Prostate gland (tissue), 2 donors: Measurements from ENCODE around the gene CAB39. TPM values are rescaled to one million over a fixed set of nuclear protein-coding genes. Genes with fewer than 3 reads are reported as not detected.

Source experiments
- DNase-seq: peaks from one replicate; pipeline ENCODE4 v3.0.0-alpha.2; 2019; ENCODE audit warnings: low spot score
- H3K27ac ChIP-seq, 2 donors: fragments of 200-600 bp; sonication (generic); 2 replicates each; pipeline ENCODE4 v1.5.1; 2017 to 2019
- H3K27me3 ChIP-seq: fragments of 200-600 bp; sonication (generic); replicated peaks from 2 replicates; pipeline ENCODE4 v1.5.1; 2019; ENCODE audit not compliant: insufficient read depth
- H3K36me3 ChIP-seq, 2 donors: fragments of 200-600 bp; sonication (generic); 1 replicate in 1 of 2; 2 replicates in 1 of 2; pipeline versions ENCODE4 v1.5.1 to v1.8.1; 2017 to 2019
- H3K4me1 ChIP-seq: fragments of 200-600 bp; sonication (generic); replicated peaks from 2 replicates; pipeline ENCODE4 v1.5.1; 2019
- H3K4me3 ChIP-seq, 2 donors: fragments of 200-600 bp; sonication (generic); 2 replicates each; pipeline ENCODE4 v1.5.1; 2017 to 2019
- H3K9me3 ChIP-seq: fragments of 200-600 bp; sonication (generic); 2 replicates; pipeline ENCODE4 v1.5.1; 2017
- CTCF ChIP-seq, 4 experiments: fragments of 200-600 bp in 2 of 4; fragments of 450-650 bp in 2 of 4; sonication (generic) in 2 of 4; IDR thresholded peaks; 1 replicate in 3 of 4; 2 replicates in 1 of 4; pipeline ENCODE4 v1.5.1; 2016 to 2019; ENCODE audit warnings: antibody characterized with exemption in 4 of 4, mild to moderate bottlenecking in 2 of 4, moderate library complexity in 2 of 4
- POLR2A ChIP-seq: fragments of 450-650 bp; IDR thresholded peaks from one replicate; pipeline ENCODE4 v1.6.1; 2016; ENCODE audit warnings: antibody characterized with exemption, mild to moderate bottlenecking
- POLR2AphosphoS5 ChIP-seq: sonication (generic); formaldehyde crosslinking; IDR thresholded peaks from one replicate; pipeline ENCODE4 v1.6.1; 2017; ENCODE audit warnings: antibody characterized with exemption
- WGBS: methylation state at CpG from one replicate; pipeline ENCODE4 v1.1.5; 2018; 5-methylcytosine and 5-hydroxymethylcytosine counted together
- intact Hi-C: fragments of 100-400 bp; cut with DNase I; formaldehyde crosslinking; loops from one replicate; pipeline ENCODE4 v1.14.2; 2022
- total RNA-seq, 2 donors: library from RNA; depleted of rRNA; stranded (reverse); fragments of >200 nt; gene quantifications; one replicate each; pipeline ENCODE4 v1.1.0, GENCODE V29; 2016

Gene CAB39
- total RNA-seq, 2 donors from 2014 or later, result 75.4 to 105 TPM

GRCh38 chr2:230765611-230766300 lies 53.1 kb downstream of the CAB39 start:
- no peak for TF ChIP-seq POLR2AphosphoS5
- no peak for TF ChIP-seq POLR2A
- TF ChIP-seq CTCF (IDR thresholded peaks at IDR 0.05), result no peak
- 79% methylated on average over 4 of the region's 4 CpGs for WGBS
- intact Hi-C loops, result no loop called here

DNA sequence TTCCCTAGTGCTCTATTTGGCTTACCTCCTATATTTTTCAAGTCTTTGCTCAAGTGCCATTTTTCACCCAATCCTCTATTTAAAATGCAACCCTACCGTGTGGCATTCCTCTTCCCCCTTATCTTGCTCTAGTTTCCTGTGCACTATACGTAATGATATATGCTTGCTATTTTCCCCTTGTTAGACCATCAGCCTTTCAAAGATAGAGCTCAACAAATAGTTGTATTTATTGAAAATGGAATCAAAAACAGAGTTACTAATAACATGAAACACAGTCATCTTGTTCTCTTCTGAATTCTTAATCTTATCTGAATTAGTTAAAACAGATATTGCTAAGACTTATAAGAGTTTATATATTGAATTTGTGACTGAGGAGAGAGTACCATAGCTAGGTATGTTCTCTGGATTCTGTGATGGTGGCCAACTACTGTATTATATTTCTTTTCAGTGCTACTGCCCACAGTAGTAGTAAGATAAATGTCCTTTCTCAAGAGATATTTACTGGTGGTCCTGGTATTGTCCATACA lies 55.3 kb downstream of the CAB39 start:
- no peak for DNase-seq
- Histone ChIP-seq H3K36me3 (no peaks in the 10 kb centered on the region), H3K4me1 (no peaks in the 10 kb centered on the region), H3K27ac (no peak overlapping the region), H3K27me3 (no peaks in the 10 kb centered on the region), H3K4me3 (no peak overlapping the region), H3K9me3 (no peaks in the 10 kb centered on the region)
- 96% methylated on average over 2 of the region's 2 CpGs for WGBS
- intact Hi-C loops, result no loop called here
- no peak for TF ChIP-seq POLR2A
- TF ChIP-seq CTCF (IDR thresholded peaks at IDR 0.05), result no peak

More at GRCh38 chr2:230765611-230766300, 53.1 kb downstream of the CAB39 start:
- H3K9me3 ChIP-seq, result no peaks in the 10 kb centered on the region
- H3K4me1 ChIP-seq, result no peaks in the 10 kb centered on the region
- DNase-seq, result no peak
- H3K27me3 ChIP-seq, result no peaks in the 10 kb centered on the region
- H3K4me3 ChIP-seq, result no peak overlapping the region
- H3K27ac ChIP-seq, result no peak overlapping the region
- no peaks in the 10 kb centered on the region for H3K36me3 ChIP-seq

GRCh38 chr2:230770804-230771203 lies 58.2 kb downstream of the CAB39 start:
- no peak for DNase-seq
- TF ChIP-seq POLR2A, result no peak
- no peak for TF ChIP-seq POLR2AphosphoS5
- no peak for TF ChIP-seq CTCF (IDR thresholded peaks at IDR 0.05)
- Histone ChIP-seq H3K4me3 (no peak overlapping the region), H3K27me3 (no peaks in the 10 kb centered on the region), H3K4me1 (no peaks in the 10 kb centered on the region), H3K27ac (no peak overlapping the region), H3K36me3 (no peaks in the 10 kb centered on the region), H3K9me3 (no peaks in the 10 kb centered on the region)
- WGBS, result 76% methylated on average over 3 of the region's 3 CpGs
- intact Hi-C loops, result no loop called here

- intact Hi-C loops, result no loop called here
- no peaks in the 10 kb centered on the region for H3K27me3 ChIP-seq
- DNase-seq, result no peak
- H3K27ac ChIP-seq, result no peak overlapping the region
- TF ChIP-seq CTCF (IDR thresholded peaks at IDR 0.05) (no peak), POLR2A (no peak), POLR2AphosphoS5 (no peak)
- no peaks in the 10 kb centered on the region for H3K36me3 ChIP-seq
- no peaks in the 10 kb centered on the region for H3K9me3 ChIP-seq
- WGBS, result 93% methylated on average over 2 of the region's 2 CpGs
- H3K4me1 ChIP-seq, result no peaks in the 10 kb centered on the region
- H3K4me3 ChIP-seq, result no peak overlapping the region
Measured at GRCh38 chr2:230772156-230772555, 59.5 kb downstream of the CAB39 start.
